ENCODE results near the gene CACNA2D2. TPM values are rescaled to one million over a fixed set of nuclear protein-coding genes. Genes with fewer than 3 reads are reported as not detected.

Gene CACNA2D2
- total RNA-seq, 1 donor = not detected

DNA sequence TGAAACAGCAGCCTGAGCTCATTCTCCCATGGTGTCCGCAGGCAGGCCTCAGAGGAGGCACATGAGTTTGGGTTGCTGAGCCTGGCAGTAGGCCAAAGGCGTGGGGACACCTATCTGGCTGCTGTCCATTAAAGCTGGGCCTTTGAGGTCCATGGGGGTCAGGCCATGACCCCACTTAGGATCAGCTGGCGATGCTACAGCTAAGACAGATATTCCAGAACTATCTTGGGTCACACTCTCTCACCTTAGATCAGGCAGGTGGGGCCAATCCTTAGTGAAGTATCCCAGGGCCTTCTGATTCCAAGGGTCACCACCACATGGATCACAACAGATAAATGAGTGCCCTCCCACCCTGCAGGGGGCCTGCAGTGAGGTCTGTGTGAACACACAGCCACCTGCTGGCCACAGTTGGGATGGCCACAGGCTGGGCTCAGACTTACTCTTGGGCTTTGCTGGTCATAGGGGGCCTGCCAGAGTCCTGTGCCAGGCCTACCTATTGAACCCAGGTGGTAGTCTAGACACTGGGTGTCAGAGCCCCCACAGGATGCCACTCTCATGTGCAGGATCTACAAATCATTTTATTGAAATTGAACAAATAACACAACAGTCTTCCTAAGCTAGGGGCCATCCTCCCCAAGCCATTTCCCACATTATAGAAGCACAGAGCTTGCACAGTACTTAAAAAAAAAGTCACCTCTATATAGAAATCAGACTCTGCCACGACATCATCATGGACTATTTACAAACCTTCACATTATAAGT, 178.9 kb downstream of the CACNA2D2 start:
- Histone ChIP-seq H3K36me3 (ENCODE audit: insufficient read depth, low read length) (peaks cover 20% of the 10 kb centered on the region), H3K27ac (ENCODE audit: low read depth, low read length) (no peak overlapping the region), H3K27me3 (ENCODE audit: insufficient read depth, low read length) (no peaks in the 10 kb centered on the region), H2AFZ (ENCODE audit: low read length) (no peak overlapping the region), H3K4me1 (ENCODE audit: insufficient read depth, low read length) (peaks cover 26% of the 10 kb centered on the region), H4K20me1 (ENCODE audit: insufficient read depth, low read length) (peaks cover 17% of the 10 kb centered on the region), H3K4me3 (ENCODE audit: insufficient read depth, low read length) (no peak overlapping the region), H3K79me2 (ENCODE audit: insufficient read depth, low read length) (peaks cover 34% of the 10 kb centered on the region), H3K4me2 (ENCODE audit: insufficient read depth, low read length) (no peak overlapping the region), H3K9me3 (ENCODE audit: low read depth, low read length) (no peaks in the 10 kb centered on the region)
- TF ChIP-seq, protein P1, sequence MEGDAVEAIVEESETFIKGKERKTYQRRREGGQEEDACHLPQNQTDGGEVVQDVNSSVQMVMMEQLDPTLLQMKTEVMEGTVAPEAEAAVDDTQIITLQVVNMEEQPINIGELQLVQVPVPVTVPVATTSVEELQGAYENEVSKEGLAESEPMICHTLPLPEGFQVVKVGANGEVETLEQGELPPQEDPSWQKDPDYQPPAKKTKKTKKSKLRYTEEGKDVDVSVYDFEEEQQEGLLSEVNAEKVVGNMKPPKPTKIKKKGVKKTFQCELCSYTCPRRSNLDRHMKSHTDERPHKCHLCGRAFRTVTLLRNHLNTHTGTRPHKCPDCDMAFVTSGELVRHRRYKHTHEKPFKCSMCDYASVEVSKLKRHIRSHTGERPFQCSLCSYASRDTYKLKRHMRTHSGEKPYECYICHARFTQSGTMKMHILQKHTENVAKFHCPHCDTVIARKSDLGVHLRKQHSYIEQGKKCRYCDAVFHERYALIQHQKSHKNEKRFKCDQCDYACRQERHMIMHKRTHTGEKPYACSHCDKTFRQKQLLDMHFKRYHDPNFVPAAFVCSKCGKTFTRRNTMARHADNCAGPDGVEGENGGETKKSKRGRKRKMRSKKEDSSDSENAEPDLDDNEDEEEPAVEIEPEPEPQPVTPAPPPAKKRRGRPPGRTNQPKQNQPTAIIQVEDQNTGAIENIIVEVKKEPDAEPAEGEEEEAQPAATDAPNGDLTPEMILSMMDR (IDR thresholded peaks at IDR 0.05; ENCODE audit: extremely low read depth, low read depth, low read length) = peak; percentile 84
- peak; percentile 99 for DNase-seq (ENCODE audit: insufficient read length, low spot score, missing footprints)

DNA sequence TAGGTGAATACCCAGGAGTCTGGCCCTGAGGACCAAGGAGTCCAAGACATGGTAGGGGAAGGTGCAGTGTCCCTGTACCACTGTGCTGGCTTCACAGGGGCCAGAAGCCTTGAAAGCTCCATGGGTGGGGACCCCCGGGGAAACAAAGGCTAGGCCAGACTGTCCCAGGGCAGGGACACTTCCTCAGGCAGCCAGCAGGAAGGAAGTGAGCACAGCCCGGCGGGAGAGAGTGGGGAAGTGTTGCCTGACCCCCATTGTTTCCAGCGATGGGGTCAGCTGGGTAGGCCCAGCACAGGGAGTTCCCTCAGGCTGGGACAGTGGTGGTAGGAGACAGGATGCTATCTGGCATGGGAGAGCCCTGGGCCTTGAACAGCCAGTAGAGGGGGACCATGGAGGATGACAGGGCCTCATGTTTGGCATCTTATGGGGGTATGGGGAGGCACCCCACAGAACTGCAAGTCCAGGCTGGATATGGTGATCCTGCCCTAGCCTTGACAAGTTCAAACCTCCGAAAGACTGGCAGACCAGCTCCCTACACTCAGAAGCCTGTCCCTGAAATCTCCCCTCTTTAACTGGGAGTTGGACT, 179.7 kb downstream of the CACNA2D2 start:
- Histone ChIP-seq H3K4me1 (ENCODE audit: insufficient read depth, low read length) (peaks cover 26% of the 10 kb centered on the region), H3K4me2 (ENCODE audit: insufficient read depth, low read length) (no peak overlapping the region), H3K4me3 (ENCODE audit: insufficient read depth, low read length) (no peak overlapping the region), H4K20me1 (ENCODE audit: insufficient read depth, low read length) (peaks cover 25% of the 10 kb centered on the region), H3K27ac (ENCODE audit: low read depth, low read length) (no peak overlapping the region), H3K27me3 (ENCODE audit: insufficient read depth, low read length) (no peaks in the 10 kb centered on the region), H3K36me3 (ENCODE audit: insufficient read depth, low read length) (peaks cover 23% of the 10 kb centered on the region), H3K9me3 (ENCODE audit: low read depth, low read length) (no peaks in the 10 kb centered on the region), H2AFZ (ENCODE audit: low read length) (no peak overlapping the region), H3K79me2 (ENCODE audit: insufficient read depth, low read length) (peaks cover 42% of the 10 kb centered on the region)
- TF ChIP-seq, protein P1 (IDR thresholded peaks at IDR 0.05; ENCODE audit: extremely low read depth, low read depth, low read length) = no peak
- no peak for DNase-seq (ENCODE audit: insufficient read length, low spot score, missing footprints)

DNA sequence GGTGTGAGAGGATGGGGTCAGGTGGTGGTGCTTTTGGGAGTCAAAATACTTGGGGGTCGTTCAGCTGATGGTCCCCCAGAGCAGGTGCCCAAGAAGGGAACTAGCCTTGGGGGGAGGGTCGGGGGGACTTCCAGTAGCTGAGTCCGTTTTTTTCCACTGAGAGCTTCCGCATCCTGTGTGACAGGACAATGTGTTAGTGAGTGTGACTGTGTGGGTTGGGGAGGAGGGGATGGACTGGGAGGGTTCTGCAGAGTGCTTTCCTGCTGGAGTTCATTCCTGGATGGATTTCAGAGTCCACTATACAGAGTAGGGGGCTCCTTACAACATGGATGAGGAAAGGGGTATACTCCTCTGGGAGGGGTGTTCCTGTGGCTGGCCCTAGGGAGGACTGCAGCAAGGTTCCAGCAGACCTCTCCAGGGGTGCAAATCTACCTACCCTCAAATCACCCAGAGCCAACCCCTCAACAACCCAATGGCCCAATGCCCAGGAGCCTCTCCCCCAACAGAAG, 180.3 kb downstream of the CACNA2D2 start:
- peaks cover 29% of the 10 kb centered on the region for H3K36me3 ChIP-seq (ENCODE audit: insufficient read depth, low read length)
- no peak for DNase-seq (ENCODE audit: insufficient read length, low spot score, missing footprints)
- peaks cover 48% of the 10 kb centered on the region for H3K79me2 ChIP-seq (ENCODE audit: insufficient read depth, low read length)
- no peaks in the 10 kb centered on the region for H3K9me3 ChIP-seq (ENCODE audit: low read depth, low read length)
- TF ChIP-seq, protein P1 (IDR thresholded peaks at IDR 0.05; ENCODE audit: extremely low read depth, low read depth, low read length) = no peak
- H3K4me1 ChIP-seq (ENCODE audit: insufficient read depth, low read length) = peaks cover 21% of the 10 kb centered on the region
- peaks cover 31% of the 10 kb centered on the region for H4K20me1 ChIP-seq (ENCODE audit: insufficient read depth, low read length)
- H3K27ac ChIP-seq (ENCODE audit: low read depth, low read length) = no peak overlapping the region
- no peaks in the 10 kb centered on the region for H3K27me3 ChIP-seq (ENCODE audit: insufficient read depth, low read length)
- H3K4me3 ChIP-seq (ENCODE audit: insufficient read depth, low read length) = no peak overlapping the region
- no peak overlapping the region for H3K4me2 ChIP-seq (ENCODE audit: insufficient read depth, low read length)
- H2AFZ ChIP-seq (ENCODE audit: low read length) = no peak overlapping the region
